Neural cell (in vitro differentiated cells): Measurements from ENCODE around the gene SLC6A7.

ENCODE experiments used
- CTCF ChIP-seq: fragments of 450-650 bp; IDR thresholded peaks from 2 replicates; pipeline ENCODE4 v1.5.1; 2014; ENCODE audit warnings: antibody characterized with exemption, mild to moderate bottlenecking, moderate library complexity; ENCODE audit not compliant: poor library complexity, severe bottlenecking
- MXI1 ChIP-seq: fragments of 450-650 bp; conservative IDR thresholded peaks from 2 replicates; pipeline ENCODE4 v1.6.1; 2014; ENCODE audit warnings: antibody characterized with exemption, mild to moderate bottlenecking; ENCODE audit not compliant: poor library complexity, severe bottlenecking
- POLR2AphosphoS5 ChIP-seq: IDR thresholded peaks from 2 replicates; pipeline ENCODE4 v1.6.1; 2012

- TF ChIP-seq CTCF (no peak), MXI1 (no peak), POLR2AphosphoS5 (no peak)
Measured at GRCh38 chr5:150222906-150223305, 33.0 kb downstream of the SLC6A7 start.
